Endodermal cell (in vitro differentiated cells): ENCODE measurements around the gene NIPBL. TPM values are rescaled to one million over a fixed set of nuclear protein-coding genes. Genes with fewer than 3 reads are reported as not detected.

ENCODE experiments used
- DNase-seq: peaks from one replicate; pipeline ENCODE4 v3.0.0-alpha.2; 2017
- H3K27ac ChIP-seq: 2 replicates; pipeline ENCODE4 v1.5.1; 2013; ENCODE audit warnings: mild to moderate bottlenecking, low read depth, low read length, moderate library complexity
- H3K27me3 ChIP-seq: 2 replicates; pipeline ENCODE4 v1.6.1; 2013; ENCODE audit warnings: mild to moderate bottlenecking, low read length, moderate library complexity; ENCODE audit not compliant: insufficient read depth, control insufficient read depth, poor library complexity, severe bottlenecking
- H3K36me3 ChIP-seq: 2 replicates; pipeline ENCODE4 v1.7.0; 2013; ENCODE audit warnings: mild to moderate bottlenecking, low read length, moderate library complexity; ENCODE audit not compliant: control insufficient read depth, insufficient read depth
- H3K4me1 ChIP-seq: one replicate; pipeline ENCODE4 v1.7.0; 2013; ENCODE audit warnings: low read length; ENCODE audit not compliant: control insufficient read depth, insufficient read depth
- H3K4me3 ChIP-seq: 2 replicates; pipeline ENCODE4 v1.5.1; 2013; ENCODE audit warnings: mild to moderate bottlenecking, low read length, moderate library complexity
- H3K9ac ChIP-seq: 2 replicates; pipeline ENCODE4 v1.6.1; 2013; ENCODE audit warnings: mild to moderate bottlenecking, low read length, moderate library complexity; ENCODE audit not compliant: poor library complexity, severe bottlenecking; ENCODE audit errors: extremely low read depth
- H3K9me3 ChIP-seq: 2 replicates; pipeline ENCODE4 v1.6.1; 2013; ENCODE audit warnings: mild to moderate bottlenecking, low read length, moderate library complexity; ENCODE audit not compliant: control insufficient read depth
- H3K27ac Mint-ChIP-seq: 2 replicates; pipeline ENCODE4 v1.8.0; 2020; ENCODE audit warnings: mixed read lengths
- H3K27me3 Mint-ChIP-seq: 2 replicates; pipeline ENCODE4 v1.8.0; 2021; ENCODE audit warnings: mild to moderate bottlenecking, mixed read lengths; ENCODE audit not compliant: insufficient read depth
- H3K36me3 Mint-ChIP-seq: 2 replicates; pipeline ENCODE4 v1.8.0; 2020; ENCODE audit warnings: low read depth, mixed read lengths
- H3K4me1 Mint-ChIP-seq: 2 replicates; pipeline ENCODE4 v1.8.0; 2020; ENCODE audit warnings: mixed read lengths
- H3K4me3 Mint-ChIP-seq: 2 replicates; pipeline ENCODE4 v1.8.0; 2020; ENCODE audit warnings: mild to moderate bottlenecking, moderate library complexity, mixed read lengths
- H3K9me3 Mint-ChIP-seq: 2 replicates; pipeline ENCODE4 v1.8.0; 2020; ENCODE audit warnings: mild to moderate bottlenecking, mixed read lengths
- WGBS, 2 experiments: methylation state at CpG; one replicate each; pipeline versions ENCODE4 v1.1.5 to v1.1.7; 2013; ENCODE audit warnings: missing lambda C conversion rate in 2 of 2, mixed read lengths in 1 of 2; ENCODE audit not compliant: insufficient coverage in 1 of 2, insufficient read length in 1 of 2; 5-methylcytosine and 5-hydroxymethylcytosine counted together
- total RNA-seq, 2 donors: library from RNA; stranded (reverse); fragmentation: NEBNext Ultra II Directional in 1 of 2; extraction: Animal tissue kit (Norgen Biotek cat#: 25700) in 1 of 2; gene quantifications; 2 replicates in 1 of 2; 3 replicates in 1 of 2; pipeline ENCODE4 v1.2.1, GENCODE V29; 2021
- TF ChIP-seq, protein P1 (sequence below): fragments of 200-600 bp; sonication (generic); conservative IDR thresholded peaks from 2 replicates; pipeline ENCODE4 v1.5.0; 2021; ENCODE audit warnings: antibody characterized with exemption, mild to moderate bottlenecking

Gene NIPBL
- total RNA-seq, 2 donors from 2014 or later: 63.3 to 65.8 TPM

- peaks cover 49% of the 10 kb centered on the region for H3K27me3 Mint-ChIP-seq
- no peaks in the 10 kb centered on the region for H3K9me3 Mint-ChIP-seq
- Histone ChIP-seq H3K4me3 (no peak overlapping the region), H3K27ac (no peak overlapping the region), H3K9me3 (no peaks in the 10 kb centered on the region), H3K4me1 (no peaks in the 10 kb centered on the region), H3K9ac (no peak overlapping the region), H3K27me3 (peaks cover 76% of the 10 kb centered on the region), H3K36me3 (no peaks in the 10 kb centered on the region)
- DNase-seq: no peak
- H3K4me3 Mint-ChIP-seq: no peak overlapping the region
- H3K36me3 Mint-ChIP-seq: no peaks in the 10 kb centered on the region
- 94 to 100% methylated on average over 1 to 5 of the region's 5 CpGs for WGBS, 2 experiments
- TF ChIP-seq, protein P1, sequence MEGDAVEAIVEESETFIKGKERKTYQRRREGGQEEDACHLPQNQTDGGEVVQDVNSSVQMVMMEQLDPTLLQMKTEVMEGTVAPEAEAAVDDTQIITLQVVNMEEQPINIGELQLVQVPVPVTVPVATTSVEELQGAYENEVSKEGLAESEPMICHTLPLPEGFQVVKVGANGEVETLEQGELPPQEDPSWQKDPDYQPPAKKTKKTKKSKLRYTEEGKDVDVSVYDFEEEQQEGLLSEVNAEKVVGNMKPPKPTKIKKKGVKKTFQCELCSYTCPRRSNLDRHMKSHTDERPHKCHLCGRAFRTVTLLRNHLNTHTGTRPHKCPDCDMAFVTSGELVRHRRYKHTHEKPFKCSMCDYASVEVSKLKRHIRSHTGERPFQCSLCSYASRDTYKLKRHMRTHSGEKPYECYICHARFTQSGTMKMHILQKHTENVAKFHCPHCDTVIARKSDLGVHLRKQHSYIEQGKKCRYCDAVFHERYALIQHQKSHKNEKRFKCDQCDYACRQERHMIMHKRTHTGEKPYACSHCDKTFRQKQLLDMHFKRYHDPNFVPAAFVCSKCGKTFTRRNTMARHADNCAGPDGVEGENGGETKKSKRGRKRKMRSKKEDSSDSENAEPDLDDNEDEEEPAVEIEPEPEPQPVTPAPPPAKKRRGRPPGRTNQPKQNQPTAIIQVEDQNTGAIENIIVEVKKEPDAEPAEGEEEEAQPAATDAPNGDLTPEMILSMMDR: no peak
- H3K4me1 Mint-ChIP-seq: peaks cover 4% of the 10 kb centered on the region
- no peak overlapping the region for H3K27ac Mint-ChIP-seq
Measured at GRCh38 chr5:36839489-36840476, 36.8 kb upstream of the NIPBL start.

DNA sequence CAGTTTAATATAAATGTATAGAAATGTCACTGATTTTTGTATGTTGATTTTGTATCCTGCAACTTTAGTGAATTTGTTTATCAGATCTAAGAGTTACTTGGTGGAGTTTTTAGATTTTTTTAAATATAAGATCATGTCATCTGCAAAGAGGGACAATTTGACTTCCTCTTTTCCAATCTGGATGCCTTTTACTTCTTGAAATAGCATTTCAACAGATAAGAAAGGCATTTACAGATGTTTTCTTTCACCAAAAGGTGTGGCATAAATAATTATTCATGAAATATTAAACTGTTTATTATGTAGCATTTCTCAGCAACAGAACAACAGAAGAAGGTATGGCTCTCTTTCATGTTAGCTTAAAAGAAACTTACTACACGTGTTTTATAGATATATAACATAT lies 34.9 kb upstream of the NIPBL start:
- Histone ChIP-seq H3K4me3 (no peak overlapping the region), H3K27me3 (peaks cover 61% of the 10 kb centered on the region), H3K4me1 (no peaks in the 10 kb centered on the region), H3K36me3 (no peaks in the 10 kb centered on the region), H3K27ac (no peak overlapping the region), H3K9me3 (no peaks in the 10 kb centered on the region), H3K9ac (no peak overlapping the region)
- WGBS, 2 experiments: 50% methylated on average over 1 of the region's 1 CpG; no CpG with 5 or more reads in 1 of the 2 experiments
- H3K4me3 Mint-ChIP-seq: no peak overlapping the region
- H3K27ac Mint-ChIP-seq: no peak overlapping the region
- no peaks in the 10 kb centered on the region for H3K9me3 Mint-ChIP-seq
- H3K27me3 Mint-ChIP-seq: peaks cover 34% of the 10 kb centered on the region
- no peak for DNase-seq
- H3K4me1 Mint-ChIP-seq: peaks cover 4% of the 10 kb centered on the region
- H3K36me3 Mint-ChIP-seq: no peaks in the 10 kb centered on the region
- TF ChIP-seq, protein P1: no peak

GRCh38 chr5:36842087-36842486 lies 34.5 kb upstream of the NIPBL start:
- Mint-ChIP-seq H3K36me3 (no peaks in the 10 kb centered on the region), H3K4me1 (peaks cover 4% of the 10 kb centered on the region), H3K27me3 (peaks cover 30% of the 10 kb centered on the region), H3K4me3 (no peak overlapping the region), H3K9me3 (no peaks in the 10 kb centered on the region), H3K27ac (no peak overlapping the region)
- TF ChIP-seq, protein P1: no peak
- H3K4me3 ChIP-seq: no peak overlapping the region
- H3K9ac ChIP-seq: no peak overlapping the region
- H3K27me3 ChIP-seq: peaks cover 57% of the 10 kb centered on the region
- no peak overlapping the region for H3K27ac ChIP-seq
- no peaks in the 10 kb centered on the region for H3K4me1 ChIP-seq
- WGBS, 2 experiments: 36 to 57% methylated on average over 1 of the region's 1 CpG
- no peak for DNase-seq
- no peaks in the 10 kb centered on the region for H3K36me3 ChIP-seq
- no peaks in the 10 kb centered on the region for H3K9me3 ChIP-seq
